Ammon's horn (tissue), 1 donor: ENCODE data around the gene ABCA6.

Experiments used
- DNase-seq: peaks from one replicate; pipeline ENCODE4 v3.0.0-alpha.2; 2016; ENCODE audit warnings: low spot score

The ABCA6 gene

DNA sequence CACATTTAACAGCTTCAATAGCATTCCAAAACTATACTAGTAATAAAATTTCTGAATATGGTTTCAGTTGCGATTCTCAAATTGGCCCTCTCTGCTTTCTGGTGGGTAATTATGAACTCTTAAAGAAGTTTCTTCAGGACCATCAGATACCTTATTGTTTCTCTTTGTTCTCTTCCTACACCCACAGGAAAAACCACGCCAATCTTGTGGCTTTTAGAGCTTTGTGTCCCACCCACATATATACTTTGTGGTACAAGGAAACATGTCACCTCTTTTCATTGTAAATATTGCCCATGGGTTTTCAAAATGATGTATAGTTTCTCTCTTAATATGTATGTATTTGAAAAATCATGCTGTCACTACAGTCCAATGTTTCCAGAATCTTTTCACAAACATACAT lies 93.1 kb downstream of the ABCA6 start:
- no peak for DNase-seq

DNA sequence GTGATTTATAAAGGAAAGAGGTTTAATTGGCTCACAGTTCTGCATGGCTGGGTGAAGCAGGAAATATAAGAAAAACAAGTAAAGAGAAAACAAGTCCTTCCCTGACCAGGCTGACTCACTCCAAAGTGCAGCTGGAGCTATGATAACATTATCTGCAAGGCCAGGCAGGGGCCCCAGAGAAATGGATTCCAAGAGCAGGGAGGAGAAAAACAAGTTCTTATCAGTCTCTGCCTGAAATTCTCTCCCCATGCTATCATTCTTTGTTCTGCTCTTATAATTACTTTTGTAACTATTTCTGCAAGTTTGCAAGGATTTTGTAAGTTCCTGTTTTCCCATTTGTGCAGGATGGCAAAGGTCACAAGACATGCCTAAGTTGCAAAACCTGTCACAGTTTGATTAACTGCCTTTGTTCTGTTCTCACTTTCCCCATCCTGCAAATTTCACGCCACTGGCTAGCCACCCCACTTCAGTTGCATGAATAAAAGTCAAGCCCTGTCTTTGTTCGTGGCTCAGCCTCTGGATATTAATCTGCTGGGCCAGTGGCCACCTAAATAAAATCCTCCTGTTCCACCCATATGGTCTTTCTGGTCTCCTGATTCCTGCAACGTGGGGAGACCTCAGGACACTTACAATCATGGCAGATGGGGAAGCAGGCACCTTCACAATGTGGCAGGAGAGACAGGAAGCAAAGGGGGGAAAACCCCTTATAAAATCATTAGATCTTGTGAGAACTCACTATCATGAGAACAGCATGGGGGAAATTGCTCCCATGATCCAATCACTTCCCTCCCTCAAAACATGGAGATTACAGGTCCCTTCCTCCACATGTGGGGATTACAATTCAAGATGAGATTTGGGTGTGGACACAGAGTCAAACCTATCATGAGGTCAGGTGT lies 94.1 kb downstream of the ABCA6 start:
- peak; percentile 6 for DNase-seq

DNA sequence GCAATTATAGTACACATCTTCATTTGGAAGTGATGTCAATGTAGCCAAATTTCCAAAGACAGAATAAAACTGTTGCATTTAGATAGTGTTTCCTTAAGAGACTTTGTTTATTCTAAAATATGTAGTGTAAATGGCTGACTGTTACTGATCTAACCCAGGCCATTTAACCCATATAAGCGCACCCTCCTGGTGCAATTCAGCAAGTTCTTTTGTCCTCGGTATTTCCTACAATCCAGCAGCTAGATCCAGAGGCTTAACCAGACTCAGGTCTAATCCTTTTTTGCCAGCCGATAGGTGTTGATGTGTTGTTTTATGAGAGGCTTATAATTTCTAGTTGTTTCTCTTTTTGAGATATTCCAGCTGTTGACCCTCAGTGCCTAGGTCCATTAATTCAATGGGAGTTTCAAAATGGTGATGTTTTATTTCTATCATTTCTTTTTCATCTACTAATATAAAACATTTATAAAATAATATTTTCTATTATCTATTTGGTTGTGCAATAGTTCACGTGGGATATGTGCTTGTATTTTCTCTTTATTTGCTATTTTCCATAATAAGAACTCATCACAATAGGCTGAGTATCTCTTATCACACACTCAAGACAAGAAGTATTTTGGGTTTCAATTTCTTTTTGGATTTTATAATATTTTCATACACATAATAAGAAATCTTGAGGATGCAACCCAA lies 95.4 kb downstream of the ABCA6 start:
- DNase-seq, result no peak

DNA sequence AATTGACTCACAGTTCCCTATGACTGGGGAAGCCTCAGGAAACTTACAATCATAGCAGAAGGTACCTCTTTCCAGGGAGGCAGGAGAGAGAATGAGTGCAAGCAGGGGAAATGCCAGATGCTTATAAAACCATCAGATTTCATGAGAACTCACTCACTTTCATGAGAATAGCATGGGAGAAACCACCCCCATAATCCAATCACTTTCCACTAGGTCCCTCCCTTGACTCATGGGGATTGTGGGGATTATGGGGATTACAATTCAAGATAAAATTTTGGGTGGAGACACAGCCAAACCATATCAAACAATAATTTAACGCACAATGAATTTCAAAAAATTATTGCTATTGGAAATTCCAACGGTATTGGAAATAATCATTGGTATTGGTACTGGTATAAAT lies 96.0 kb downstream of the ABCA6 start:
- DNase-seq, result no peak

DNA sequence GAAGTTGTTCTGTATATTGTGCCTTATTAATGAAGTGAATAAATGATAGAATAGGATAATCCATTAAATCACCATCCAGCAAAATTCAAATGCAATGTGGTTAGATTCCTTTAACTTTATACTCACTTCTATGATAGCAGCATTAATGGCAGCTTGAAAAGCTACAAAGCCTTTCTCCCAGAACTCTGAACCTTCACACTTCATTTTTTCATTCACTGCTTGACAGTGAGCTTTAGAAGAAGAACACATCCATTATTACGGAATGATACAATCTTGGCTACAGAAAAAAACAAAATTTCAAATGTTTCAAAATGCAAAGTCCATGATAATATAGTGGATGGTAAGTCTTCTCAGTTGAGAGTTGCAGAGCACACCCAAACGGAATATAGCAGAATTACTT lies 97.3 kb downstream of the ABCA6 start:
- DNase-seq, result no peak

DNA sequence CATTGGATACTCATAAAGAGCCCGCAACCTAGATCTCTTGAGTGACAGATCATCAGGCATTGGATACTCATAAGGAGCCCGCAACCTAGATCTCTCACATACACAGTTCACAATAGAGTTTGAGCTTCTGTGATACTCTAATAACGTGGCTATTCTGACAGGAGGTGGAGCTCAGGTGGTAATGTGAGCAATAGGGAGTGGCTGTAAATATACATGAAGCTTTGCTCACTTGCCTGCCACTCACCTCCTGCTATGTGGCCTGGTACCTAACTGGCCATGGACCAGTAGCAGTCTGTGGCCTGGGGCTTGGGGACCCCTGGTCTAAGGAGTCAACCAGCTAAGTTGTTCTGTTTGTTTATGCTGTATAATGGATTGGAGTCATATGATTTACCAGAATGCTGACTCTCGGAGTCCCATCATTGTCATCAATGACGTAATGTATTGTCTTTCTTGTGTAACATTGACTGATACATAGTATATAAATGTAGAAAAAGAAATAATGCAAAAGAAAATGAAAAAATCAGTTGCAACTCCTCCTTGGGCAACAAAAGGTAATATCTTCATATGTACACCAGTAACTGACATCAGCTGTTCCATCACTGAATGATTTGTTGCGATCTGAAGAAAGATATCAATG lies 98.5 kb downstream of the ABCA6 start:
- DNase-seq, result no peak

DNA sequence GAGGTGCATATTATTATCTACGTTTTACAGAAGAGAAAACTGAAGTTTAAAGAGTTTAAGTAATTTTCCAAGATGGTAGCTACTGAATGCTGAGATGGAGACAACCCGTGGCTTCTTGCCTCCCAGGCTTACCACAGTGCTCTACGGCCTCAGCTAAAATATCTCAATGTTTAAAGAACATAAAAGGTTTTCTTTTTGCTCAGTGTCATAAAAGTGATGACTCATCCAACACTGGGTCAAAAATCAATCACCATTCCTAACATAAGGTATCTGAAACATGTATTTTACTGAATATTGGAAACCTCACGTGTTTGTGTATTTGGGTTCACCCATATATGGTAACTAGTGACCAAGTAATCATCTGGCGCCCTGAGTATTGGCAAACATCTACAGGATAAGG lies 99.4 kb downstream of the ABCA6 start:
- DNase-seq, result no peak

DNA sequence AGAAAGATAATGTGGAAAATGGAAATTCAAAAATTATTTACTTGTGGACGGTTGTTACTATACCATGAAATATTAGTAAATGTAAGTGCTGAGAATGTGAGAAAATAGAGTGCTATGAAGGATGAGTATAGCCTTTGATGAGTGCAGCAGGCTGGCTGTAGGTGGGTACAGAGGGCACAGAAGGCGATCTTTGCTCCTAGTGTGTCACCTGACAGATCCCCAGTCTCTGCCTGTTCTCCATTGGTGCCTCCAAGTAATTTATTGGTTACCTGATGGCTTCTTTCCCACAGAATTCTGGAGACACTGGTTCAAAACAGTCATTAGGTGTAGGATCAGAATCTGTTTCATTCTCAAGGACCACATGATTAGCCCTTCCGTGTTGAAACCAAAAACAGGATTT lies 109.9 kb downstream of the ABCA6 start:
- DNase-seq, result no peak

DNA sequence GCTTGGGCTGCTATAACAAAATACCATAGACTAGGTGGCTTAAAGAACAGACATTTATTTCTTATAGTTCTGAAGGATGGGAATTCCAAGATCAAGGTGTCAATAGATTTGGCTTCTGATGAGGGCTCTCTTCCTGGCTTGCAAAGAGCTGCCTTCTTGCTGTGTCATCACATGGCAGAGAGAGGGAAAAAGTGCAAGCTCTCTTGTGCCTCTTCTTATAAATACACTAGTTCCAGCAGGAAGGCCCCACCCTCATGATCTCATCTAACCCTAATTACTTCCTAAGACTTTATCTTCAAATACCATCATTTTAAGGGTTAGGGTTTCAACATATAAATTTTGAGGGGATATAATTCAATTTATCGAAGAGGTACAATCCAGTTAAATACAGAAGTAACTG lies 111.5 kb downstream of the ABCA6 start:
- no peak for DNase-seq
